Urinary bladder (tissue), 4 donors: ENCODE measurements around the gene VSX1. TPM values are rescaled to one million over a fixed set of nuclear protein-coding genes. Genes with fewer than 3 reads are reported as not detected.

ENCODE experiments used
- DNase-seq: peaks from one replicate; pipeline ENCODE4 v3.0.0-alpha.2; 2015; ENCODE audit errors: extremely low spot score
- H3K27ac ChIP-seq: one replicate; pipeline ENCODE4 v1.5.1; 2013; ENCODE audit warnings: low read depth, mild to moderate bottlenecking, moderate library complexity
- H3K36me3 ChIP-seq: one replicate; pipeline ENCODE4 v1.6.1; 2013; ENCODE audit warnings: mild to moderate bottlenecking, moderate library complexity; ENCODE audit not compliant: insufficient read depth
- H3K4me1 ChIP-seq: one replicate; pipeline ENCODE4 v1.6.1; 2013; ENCODE audit warnings: mild to moderate bottlenecking, moderate library complexity; ENCODE audit not compliant: insufficient read depth
- H3K4me3 ChIP-seq: one replicate; pipeline ENCODE4 v1.5.1; 2013; ENCODE audit warnings: low read depth, low read length
- WGBS: extraction: QIAGEN DNeasy Blood & Tissue Kit; methylation state at CpG from one replicate; pipeline ENCODE4 v1.1.7; 2013; 5-methylcytosine and 5-hydroxymethylcytosine counted together
- polyA plus RNA-seq: library from polyadenylated mRNA; stranded (reverse); fragments of 200-250 nt; gene quantifications from one replicate; pipeline ENCODE4 v1.2.3, GENCODE V29; 2013
- total RNA-seq: library from RNA; depleted of rRNA; stranded (reverse); fragments of >200 nt; gene quantifications from one replicate; pipeline ENCODE4 v1.2.3, GENCODE V29; 2014
- donor health status: healthy with polysubstance abuse.
- donor health status: healthy.

The VSX1 gene
- total and polyA plus RNA-seq, 2 donors, result 0.05 TPM; not detected in 1

DNA sequence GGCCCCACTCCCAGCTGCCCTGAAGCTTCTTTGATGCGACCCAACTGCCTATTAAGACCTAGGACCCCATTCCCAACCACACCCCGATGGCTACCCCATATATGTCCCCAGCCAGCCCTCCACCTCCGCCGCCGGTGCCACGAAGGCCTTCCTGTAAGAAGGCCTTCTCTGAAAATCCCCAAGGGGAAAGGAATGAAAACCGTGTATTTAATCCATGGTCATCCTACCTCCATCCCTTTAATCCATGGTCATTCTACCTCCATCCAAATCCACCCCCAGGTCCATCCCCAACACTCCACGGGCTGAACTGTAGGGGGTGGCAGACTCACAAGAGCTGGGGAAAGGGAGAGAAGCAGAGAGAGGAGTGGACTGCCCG lies 545 bp upstream of the VSX1 start:
- Histone ChIP-seq H3K36me3 (no peaks in the 10 kb centered on the region), H3K4me3 (no peak overlapping the region), H3K4me1 (no peaks in the 10 kb centered on the region), H3K27ac (no peak overlapping the region)
- WGBS, result 23% methylated on average over 9 of the region's 9 CpGs
- no peak for DNase-seq

DNA sequence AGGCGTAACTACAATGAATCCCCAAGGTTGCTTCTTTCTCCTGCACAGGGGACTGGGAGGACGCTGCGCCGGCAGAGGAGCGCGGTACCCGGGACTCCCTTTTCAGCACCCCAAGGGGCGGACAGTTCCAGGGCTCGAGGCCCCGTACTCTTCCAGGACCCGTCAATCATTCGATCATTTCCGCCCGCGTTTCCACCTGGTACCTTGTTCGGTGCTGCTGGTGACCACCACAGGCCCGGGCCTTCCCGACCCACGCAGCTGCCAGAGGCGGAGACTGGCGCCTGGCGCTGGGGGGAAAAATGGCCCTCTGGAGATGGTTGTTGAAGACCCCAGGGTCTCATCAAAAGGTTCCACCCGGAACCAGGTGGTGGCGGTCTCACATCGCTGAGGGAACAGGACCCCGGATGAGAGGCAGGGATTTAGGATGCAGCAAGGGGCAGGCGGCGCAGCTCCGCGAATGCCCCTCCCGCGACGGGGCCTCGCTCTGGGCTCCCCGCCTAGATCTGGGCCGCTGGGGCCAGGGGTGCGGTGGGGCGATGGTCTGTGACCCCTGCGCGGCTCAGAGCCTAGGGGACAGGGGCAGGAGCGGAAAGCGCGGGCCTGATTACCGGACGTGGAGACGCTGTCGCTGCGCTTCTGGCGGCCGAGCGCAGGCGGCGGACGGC lies 744 bp downstream of the VSX1 start:
- Histone ChIP-seq H3K27ac (no peak overlapping the region), H3K36me3 (no peaks in the 10 kb centered on the region), H3K4me3 (no peak overlapping the region), H3K4me1 (no peaks in the 10 kb centered on the region)
- 2% methylated on average over 54 of the region's 54 CpGs for WGBS
- no peak for DNase-seq

DNA sequence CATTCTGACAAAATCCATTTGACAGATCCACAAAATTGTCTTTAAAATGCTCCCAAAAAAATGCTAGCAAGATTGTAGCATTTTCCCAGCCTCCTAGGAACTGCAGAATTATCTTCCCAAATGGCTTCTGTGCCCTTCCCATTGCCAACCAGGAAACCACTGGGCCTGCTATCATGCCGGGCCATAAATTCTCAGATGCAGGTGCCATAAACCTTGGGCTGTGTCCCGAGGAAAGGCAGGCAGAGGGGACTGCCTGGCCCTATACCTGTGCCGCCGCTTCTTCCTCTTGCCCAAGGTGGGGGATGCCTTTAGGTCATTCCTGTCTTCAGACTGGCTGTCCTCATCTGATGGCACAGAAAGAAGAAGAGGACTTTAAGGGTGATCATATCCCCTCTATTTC lies 2.8 kb downstream of the VSX1 start:
- Histone ChIP-seq H3K4me3 (no peak overlapping the region), H3K36me3 (no peaks in the 10 kb centered on the region), H3K4me1 (no peaks in the 10 kb centered on the region), H3K27ac (no peak overlapping the region)
- no peak for DNase-seq
- 63% methylated on average over 4 of the region's 4 CpGs for WGBS

DNA sequence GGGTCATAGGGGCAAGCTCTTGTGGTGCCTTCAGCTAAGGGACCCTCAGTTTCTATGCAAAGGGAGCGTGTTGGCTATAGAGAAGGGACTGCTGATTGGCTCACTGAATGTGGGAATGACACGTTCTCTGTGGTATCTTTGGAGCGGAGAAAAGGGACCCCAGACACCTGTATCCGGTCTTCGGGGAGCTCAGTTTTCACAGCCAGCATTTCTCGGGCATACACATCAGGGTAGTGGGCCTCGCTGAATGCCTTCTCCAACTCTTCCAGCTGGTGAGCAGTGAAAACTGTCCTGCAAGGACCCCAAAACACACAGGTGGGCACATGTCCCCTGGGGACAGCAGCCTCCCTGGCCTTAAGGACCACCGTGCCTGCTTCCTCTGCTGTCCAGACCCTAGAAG lies 3.3 kb downstream of the VSX1 start:
- Histone ChIP-seq H3K27ac (no peak overlapping the region), H3K4me1 (no peaks in the 10 kb centered on the region), H3K4me3 (no peak overlapping the region), H3K36me3 (no peaks in the 10 kb centered on the region)
- WGBS, result 78% methylated on average over 8 of the region's 8 CpGs
- no peak for DNase-seq

DNA sequence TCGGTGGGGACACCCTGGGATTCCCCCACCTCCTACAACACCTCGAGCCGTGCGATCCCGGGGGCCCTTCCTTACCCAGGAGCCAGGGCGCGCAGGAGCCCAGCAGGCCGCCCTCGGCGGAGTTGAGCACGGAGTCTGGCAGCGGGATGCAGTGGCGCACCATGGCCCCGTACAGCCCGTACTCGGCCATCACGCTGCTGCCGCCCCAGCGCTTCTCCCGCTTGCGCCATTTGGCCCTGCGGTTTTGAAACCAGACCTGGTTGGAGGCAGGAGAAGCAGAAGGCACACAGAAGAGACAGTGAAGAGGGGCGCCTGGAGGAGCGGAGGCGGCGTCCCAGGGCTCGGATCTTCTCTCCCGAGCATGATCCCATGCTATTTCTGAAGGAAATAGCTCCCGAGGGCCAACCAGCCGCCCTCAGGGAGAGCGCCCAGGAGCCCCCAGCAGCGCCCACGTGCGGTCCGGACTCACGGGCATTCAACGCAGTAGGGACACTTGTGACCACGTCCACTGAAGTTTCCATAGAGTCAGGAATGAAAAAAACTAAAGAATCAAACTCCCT lies 4.3 kb downstream of the VSX1 start:
- 2% methylated on average over 38 of the region's 38 CpGs for WGBS
- no peaks in the 10 kb centered on the region for H3K36me3 ChIP-seq
- no peaks in the 10 kb centered on the region for H3K4me1 ChIP-seq
- no peak overlapping the region for H3K4me3 ChIP-seq
- DNase-seq, result no peak
- no peak overlapping the region for H3K27ac ChIP-seq

DNA sequence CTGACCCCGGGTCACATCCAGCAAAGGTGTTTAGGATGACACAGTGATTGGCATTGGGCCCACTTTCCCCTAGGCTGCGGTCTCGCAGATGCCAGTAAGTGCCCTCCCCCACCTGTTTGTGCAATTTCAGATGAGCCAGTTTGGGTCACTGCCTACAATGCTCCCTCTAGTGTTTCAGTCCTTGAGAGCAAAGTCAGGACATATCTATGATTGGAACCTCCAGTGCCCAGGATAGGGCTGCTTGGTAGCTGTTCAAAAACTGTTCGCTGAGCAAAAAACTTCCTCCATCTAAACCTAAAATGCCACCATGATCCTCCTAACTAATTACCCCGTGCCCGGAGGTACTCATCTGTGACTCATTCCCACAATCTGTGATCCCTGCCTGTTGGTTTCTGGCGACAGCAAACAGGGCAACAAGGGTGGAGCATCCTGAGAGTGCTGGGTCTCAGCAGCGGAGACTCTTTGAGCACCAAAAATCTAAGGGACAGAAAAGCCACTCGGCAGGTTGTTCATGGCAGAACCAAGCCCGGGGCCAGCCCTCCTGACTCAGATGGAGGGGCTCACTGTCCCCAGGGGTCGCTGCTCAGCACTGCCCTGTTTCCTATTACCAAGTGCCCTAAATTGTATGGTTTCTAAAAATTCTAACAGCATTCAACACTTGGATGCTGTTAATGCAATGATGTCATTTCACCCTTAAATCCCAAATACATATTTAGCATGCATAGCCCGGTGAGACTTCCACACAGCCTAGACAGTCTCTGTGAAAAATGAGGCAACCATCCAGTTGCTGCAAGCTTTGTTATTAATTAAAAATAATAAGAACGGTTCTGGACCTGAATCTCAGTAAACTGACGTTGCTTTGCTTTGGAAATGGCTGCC lies 5.0 kb downstream of the VSX1 start:
- DNase-seq, result no peak
- H3K27ac ChIP-seq, result no peak overlapping the region

DNA sequence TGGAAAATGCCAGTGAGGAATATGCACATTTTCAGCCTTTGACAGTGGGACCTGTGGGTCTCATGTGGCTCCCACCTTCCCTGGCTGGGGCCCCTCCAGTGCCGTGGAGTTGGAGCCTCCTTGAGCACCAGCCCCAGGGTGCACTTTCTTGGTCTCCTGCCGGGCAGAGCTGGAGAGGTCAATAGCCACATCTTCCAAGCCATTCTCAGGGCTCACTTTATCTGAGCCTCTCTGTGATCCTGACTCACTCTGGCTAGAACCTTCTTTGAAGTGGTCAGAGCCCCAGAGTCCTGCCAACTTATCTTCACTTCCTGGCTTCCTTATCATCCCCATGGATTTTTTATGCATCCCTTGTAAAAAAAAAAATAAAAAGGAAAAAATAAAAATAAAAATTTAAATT lies 5.7 kb downstream of the VSX1 start:
- no peak for DNase-seq
- Histone ChIP-seq H3K36me3 (no peaks in the 10 kb centered on the region), H3K4me3 (no peak overlapping the region), H3K27ac (no peak overlapping the region), H3K4me1 (no peaks in the 10 kb centered on the region)
- WGBS, result 51% methylated on average over 2 of the region's 2 CpGs

More for the DNA sequence above, 5.0 kb downstream of the VSX1 start:
- 42% methylated on average over 14 of the region's 14 CpGs for WGBS
- no peaks in the 10 kb centered on the region for H3K4me1 ChIP-seq
- H3K4me3 ChIP-seq, result no peak overlapping the region
- H3K36me3 ChIP-seq, result no peaks in the 10 kb centered on the region

DNA sequence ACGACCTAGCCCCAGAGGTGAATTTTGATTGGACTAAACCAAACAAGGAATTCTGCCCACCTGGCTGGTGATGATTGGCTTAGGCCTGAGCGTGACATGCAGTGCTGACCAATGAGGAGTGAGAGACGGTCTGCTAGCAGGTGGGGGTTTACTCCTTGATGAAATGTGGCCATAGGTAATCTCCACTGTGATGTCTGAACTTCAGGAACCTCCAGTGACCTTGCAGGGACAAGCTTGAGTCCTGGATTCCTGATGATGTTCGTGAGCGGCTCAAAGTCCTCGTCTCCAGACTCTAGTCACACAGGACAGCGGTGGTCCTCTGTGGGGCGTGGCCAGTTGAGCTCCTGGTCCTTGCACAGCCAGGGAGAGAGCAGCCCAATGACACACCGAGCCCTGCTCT lies 8.4 kb downstream of the VSX1 start:
- Histone ChIP-seq H3K27ac (no peak overlapping the region), H3K4me1 (no peaks in the 10 kb centered on the region), H3K4me3 (no peak overlapping the region), H3K36me3 (no peaks in the 10 kb centered on the region)
- DNase-seq, result no peak
- WGBS, result 80% methylated on average over 9 of the region's 9 CpGs

DNA sequence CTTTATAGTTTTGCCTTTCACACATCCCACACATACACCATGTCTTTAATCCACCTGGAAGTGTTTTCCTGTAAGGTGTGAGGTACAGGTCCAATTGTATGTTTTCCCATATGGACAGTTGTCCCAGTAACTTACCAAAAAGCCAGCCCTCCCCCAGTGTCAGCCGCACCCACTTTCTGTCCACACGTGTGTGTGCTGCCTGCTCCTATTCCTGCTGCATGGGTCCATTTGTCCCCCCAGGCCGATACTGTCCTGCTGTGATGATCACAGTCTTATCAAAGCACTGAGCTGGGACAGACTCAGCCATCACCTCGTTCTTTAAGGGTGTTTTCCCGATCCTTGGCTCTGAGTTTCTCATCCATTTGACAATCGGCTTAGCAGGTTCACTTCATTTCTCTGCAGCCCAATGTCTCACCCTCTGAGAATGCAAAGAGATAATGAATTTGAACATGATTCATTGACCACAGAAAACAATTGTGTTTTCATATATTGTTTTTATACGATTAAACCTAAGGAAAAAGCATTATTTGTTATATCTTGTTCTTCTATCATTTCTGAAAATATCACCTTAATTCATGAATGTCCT lies 9.6 kb downstream of the VSX1 start:
- DNase-seq, result no peak
- Histone ChIP-seq H3K27ac (no peak overlapping the region), H3K4me3 (no peak overlapping the region), H3K36me3 (no peaks in the 10 kb centered on the region), H3K4me1 (no peaks in the 10 kb centered on the region)
- 56% methylated on average over 7 of the region's 7 CpGs for WGBS

DNA sequence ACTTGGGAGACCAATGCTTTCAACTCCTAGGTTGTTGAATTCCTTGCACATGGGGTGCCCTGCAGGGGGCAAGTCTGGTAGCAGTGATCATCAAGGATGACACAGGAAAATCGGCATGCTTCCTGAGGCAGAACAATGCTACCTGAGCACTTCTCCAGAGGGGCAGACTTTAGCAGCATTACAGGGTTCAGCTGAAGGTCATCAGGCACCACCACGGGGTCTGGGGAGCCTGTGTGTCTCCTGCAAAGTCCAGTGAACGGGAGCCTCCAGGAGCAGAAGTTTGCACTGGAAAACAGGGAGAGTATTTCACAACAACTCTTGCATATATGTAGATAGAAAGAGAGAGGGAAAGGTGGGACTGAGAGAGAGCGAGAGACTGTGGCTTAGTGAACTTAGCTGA lies 10.2 kb downstream of the VSX1 start:
- 29% methylated on average over 4 of the region's 4 CpGs for WGBS
- DNase-seq, result no peak
- Histone ChIP-seq H3K4me1 (no peaks in the 10 kb centered on the region), H3K36me3 (no peaks in the 10 kb centered on the region), H3K4me3 (no peak overlapping the region), H3K27ac (no peak overlapping the region)

DNA sequence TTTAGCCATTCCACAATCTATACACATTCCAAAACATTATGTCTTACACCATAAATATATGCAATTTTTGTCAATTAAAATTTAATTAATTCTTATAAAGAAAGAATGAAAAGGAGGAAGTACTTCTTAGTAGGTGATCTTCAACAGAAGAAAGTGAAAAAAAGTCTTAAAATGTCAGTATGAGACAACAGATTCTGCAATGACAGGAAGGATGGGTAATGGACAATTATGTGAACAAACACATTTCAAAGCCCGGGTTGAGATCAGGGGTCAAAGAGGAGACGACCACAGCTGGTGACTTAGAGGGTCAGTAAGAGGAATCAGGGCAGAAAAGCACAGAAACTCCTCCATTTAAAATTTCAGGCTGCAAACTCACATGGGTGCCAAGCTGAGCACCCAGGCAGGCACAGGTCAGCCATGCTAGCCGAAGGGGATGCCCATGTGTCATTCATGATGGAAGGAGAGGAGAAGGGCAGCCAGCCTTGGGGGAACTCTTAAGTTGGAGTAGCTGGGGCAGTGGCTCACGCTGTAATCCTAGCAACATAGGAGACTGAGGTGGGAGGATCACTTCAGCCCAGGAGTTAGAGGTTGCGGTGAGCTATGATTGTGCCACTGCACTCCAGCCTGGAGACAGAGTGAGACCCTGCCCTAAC lies 11.0 kb downstream of the VSX1 start:
- Histone ChIP-seq H3K4me1 (no peaks in the 10 kb centered on the region), H3K36me3 (no peaks in the 10 kb centered on the region), H3K27ac (no peak overlapping the region), H3K4me3 (no peak overlapping the region)
- WGBS, result 63% methylated on average over 5 of the region's 5 CpGs
- no peak for DNase-seq

DNA sequence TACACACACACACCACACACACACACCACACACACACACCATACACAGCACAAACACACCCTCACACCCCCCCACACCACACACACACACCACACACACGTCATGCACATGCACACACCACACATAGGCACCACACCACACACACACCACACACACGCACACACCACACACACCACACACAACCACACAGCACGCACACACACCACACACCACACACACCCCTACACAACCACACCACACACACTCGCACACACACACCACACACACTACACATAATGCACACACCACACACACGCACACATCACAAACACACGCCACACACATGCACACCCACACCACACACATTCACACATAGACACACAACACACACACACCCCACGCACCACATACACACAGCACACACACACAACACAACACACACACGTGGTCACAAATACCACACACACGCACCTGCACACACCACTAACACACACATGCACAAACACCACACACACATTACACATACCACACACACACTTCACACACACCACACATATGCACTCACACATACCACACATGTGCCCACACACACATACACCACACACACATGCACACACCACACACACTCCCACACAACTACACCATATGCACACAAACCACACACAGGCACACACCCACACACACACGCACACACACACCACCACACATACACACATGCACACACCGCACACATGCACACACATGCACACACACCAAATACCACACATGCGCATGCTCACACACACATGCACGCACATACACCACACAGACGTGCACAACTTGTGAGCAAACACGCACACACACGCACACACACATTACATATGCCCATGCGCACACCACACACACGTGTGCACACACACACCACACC lies 14.6 kb downstream of the VSX1 start:
- no peak overlapping the region for H3K4me3 ChIP-seq
- H3K27ac ChIP-seq, result no peak overlapping the region
- no peak for DNase-seq
- H3K36me3 ChIP-seq, result no peaks in the 10 kb centered on the region
- H3K4me1 ChIP-seq, result no peaks in the 10 kb centered on the region
- 95% methylated on average over 18 of the region's 18 CpGs for WGBS

DNA sequence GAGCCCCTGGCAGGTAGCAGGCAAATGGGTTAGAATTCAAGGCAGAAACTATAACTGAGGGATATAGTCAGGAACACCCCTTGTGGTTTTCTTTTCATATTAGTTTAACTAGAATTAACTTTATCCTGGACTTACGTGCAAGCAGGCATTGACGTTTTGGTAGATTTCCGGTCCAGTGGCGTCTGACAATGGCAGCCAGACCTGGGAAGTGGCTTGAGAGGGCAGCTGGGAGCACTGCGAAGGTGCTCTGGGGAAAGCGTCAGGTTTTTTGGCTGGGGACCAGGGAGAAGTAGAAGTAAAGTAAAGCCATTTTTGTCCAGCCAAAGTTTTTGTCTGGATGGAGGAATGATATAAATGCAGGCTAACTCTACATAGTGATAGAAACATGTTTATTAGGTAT lies 15.6 kb downstream of the VSX1 start:
- H3K4me3 ChIP-seq, result no peak overlapping the region
- 35% methylated on average over 6 of the region's 6 CpGs for WGBS
- no peaks in the 10 kb centered on the region for H3K4me1 ChIP-seq
- H3K36me3 ChIP-seq, result no peaks in the 10 kb centered on the region
- DNase-seq, result no peak
- H3K27ac ChIP-seq, result no peak overlapping the region
